ENCODE results near the gene PCNX2.

GRCh38 chr1:233005156-233005555 is 290.4 kb downstream of the PCNX2 start:
- no peak for TF ChIP-seq MXI1 (IDR thresholded peaks at IDR 0.05; ENCODE audit: low read depth, low read length)
- TF ChIP-seq SREBF2 (IDR thresholded peaks at IDR 0.05; ENCODE audit: low read length) = no peak
- TF ChIP-seq CTCF (IDR thresholded peaks at IDR 0.05 in 2 of 3, conservative IDR thresholded peaks at IDR 0.05 in 1 of 3; ENCODE audit: control insufficient read depth in 2 of 3, extremely low read depth in 1 of 3, insufficient read depth in 1 of 3, low read depth in 3 of 3, low read length in 3 of 3) = no peak
- TF ChIP-seq PRDM15 (CRISPR knock-in tag; IDR thresholded peaks at IDR 0.05) = no peak
- TF ChIP-seq ZNF274 (IDR thresholded peaks at IDR 0.05; ENCODE audit: insufficient read depth, insufficient read length) = no peak
- TF ChIP-seq E4F1 (IDR thresholded peaks at IDR 0.05; ENCODE audit: borderline replicate concordance, partially characterized antibody) = no peak
- no peak for TF ChIP-seq POLR2A (IDR thresholded peaks at IDR 0.05; ENCODE audit: low read depth, low read length)
- TF ChIP-seq ESRRA (IDR thresholded peaks at IDR 0.05; ENCODE audit: low read length) = no peak
- no peak for TF ChIP-seq POLR2AphosphoS5 (IDR thresholded peaks at IDR 0.05; ENCODE audit: low read length)

All from GM12878 (cell line).